Right ventricle myocardium inferior (tissue), 1 donor: ENCODE data around the gene TRIP6. TPM values are rescaled to one million over a fixed set of nuclear protein-coding genes. Genes with fewer than 3 reads are reported as not detected.
A peak's percentile ranks its signal among the peaks of the same experiment; 100 is the strongest.

Experiments
- ATAC-seq: fragments of 200-7000 bp; cut with Tn5 transposase; one replicate; pipeline ENCODE4 v1.9.1; 2020; ENCODE audit warnings: mild to moderate bottlenecking, moderate library complexity
- DNase-seq: peaks from one replicate; pipeline ENCODE4 v3.0.0; 2021; ENCODE audit errors: missing footprints
- intact Hi-C: fragments of 100-400 bp; cut with DNase I; formaldehyde crosslinking; loops from one replicate; pipeline ENCODE4 v1.11.0; 2022
- total RNA-seq: library from RNA; stranded (reverse); fragmentation: NEBNext Ultra II Directional; extraction: Animal tissue kit (Norgen Biotek cat#: 25700); gene quantifications from one replicate; pipeline ENCODE4 v1.2.1, GENCODE V29; 2021
- donor health status: DM: no; HTN: yes; CAD: no; lungs with severe emphysema.

TRIP6 gene
- total RNA-seq, 1 donor from 2014 or later, result 15.5 TPM

GRCh38 chr7:100885440-100886141 is 18.4 kb downstream of the TRIP6 start:
- no peak for ATAC-seq
- intact Hi-C loops, result no loop called here

GRCh38 chr7:100886142-100886935 is 19.2 kb downstream of the TRIP6 start:
- DNase-seq (peak; percentile 60), ATAC-seq (no peak)
- intact Hi-C loops, result no loop called here

More at GRCh38 chr7:100885440-100886141, 18.4 kb downstream of the TRIP6 start:
- DNase-seq, result peak; percentile 55

GRCh38 chr7:100886936-100887515 is 19.8 kb downstream of the TRIP6 start:
- intact Hi-C loops, result no loop called here
- DNase-seq (peak; percentile 31), ATAC-seq (no peak)

GRCh38 chr7:100887516-100888290 is 20.5 kb downstream of the TRIP6 start:
- DNase-seq (peak; percentile 82), ATAC-seq (no peak)
- intact Hi-C loops, result loop anchor here (2.0 kb wide), 1 partner anchor 13 kb away; the partner anchor contains the start of gene SRRT

GRCh38 chr7:100888291-100888987 is 21.3 kb downstream of the TRIP6 start:
- DNase-seq, result no peak
- ATAC-seq, result no peak
- intact Hi-C loops, result loop anchor here (2.0 kb wide), 1 partner anchor 14 kb away; the partner anchor contains the start of gene SRRT

- intact Hi-C loops, result loop anchor here (2.0 kb wide), 1 partner anchor 14 kb away; the partner anchor contains the start of gene SRRT
- ATAC-seq, result peak; percentile 57
These were observed 22.0 kb downstream of the TRIP6 start, which contains the start of gene UFSP1 for GRCh38 chr7:100888988-100889750. TSS of gene UFSP1 (minus strand) at chr7:100889715. CDS start at chr7:100889271, 444 bp downstream.

GRCh38 chr7:100890653-100891567 is 23.7 kb downstream of the TRIP6 start:
- intact Hi-C loops, result no loop called here
- DNase-seq (peak; percentile 67), ATAC-seq (no peak)

More at GRCh38 chr7:100888988-100889750, 22.0 kb downstream of the TRIP6 start, which contains the start of gene UFSP1:
- peak; percentile 74 for DNase-seq

- intact Hi-C loops, result no loop called here
- ATAC-seq (no peak), DNase-seq (no peak)
These were observed 24.5 kb downstream of the TRIP6 start for GRCh38 chr7:100891568-100892247.

GRCh38 chr7:100892364-100893317 is 25.5 kb downstream of the TRIP6 start:
- ATAC-seq (no peak), DNase-seq (peak; percentile 68)
- intact Hi-C loops, result no loop called here

GRCh38 chr7:100893318-100893895 is 26.2 kb downstream of the TRIP6 start:
- ATAC-seq, result no peak
- intact Hi-C loops, result no loop called here
- peak; percentile 28 for DNase-seq

GRCh38 chr7:100893910-100894721 is 26.9 kb downstream of the TRIP6 start:
- ATAC-seq (no peak), DNase-seq (peak; percentile 33)
- intact Hi-C loops, result no loop called here

GRCh38 chr7:100894860-100895700 is 27.9 kb downstream of the TRIP6 start:
- no peak for ATAC-seq

GRCh38 chr7:100895701-100895955 is 28.4 kb downstream of the TRIP6 start, which contains the start of gene ACHE:
TSS of gene ACHE (minus strand) at chr7:100895888. CDS start at chr7:100894232, 1,656 bp downstream.
- DNase-seq, result no peak
- intact Hi-C loops, result loop anchor here (5.0 kb wide), 1 partner anchor 182 kb away; no protein-coding TSS in a partner anchor
- ATAC-seq, result no peak

More at GRCh38 chr7:100894860-100895700, 27.9 kb downstream of the TRIP6 start:
- DNase-seq, result peak; percentile 86
- intact Hi-C loops, result loop anchor here (5.0 kb wide), 1 partner anchor 182 kb away; no protein-coding TSS in a partner anchor
